Cortex of kidney (tissue), 1 donor: Measurements from ENCODE around the gene PKDCC.

Experiments
- DNase-seq: peaks from one replicate; lab custom pipeline; 2025; lab: John Stamatoyannopoulos, UW

Gene PKDCC

DNA sequence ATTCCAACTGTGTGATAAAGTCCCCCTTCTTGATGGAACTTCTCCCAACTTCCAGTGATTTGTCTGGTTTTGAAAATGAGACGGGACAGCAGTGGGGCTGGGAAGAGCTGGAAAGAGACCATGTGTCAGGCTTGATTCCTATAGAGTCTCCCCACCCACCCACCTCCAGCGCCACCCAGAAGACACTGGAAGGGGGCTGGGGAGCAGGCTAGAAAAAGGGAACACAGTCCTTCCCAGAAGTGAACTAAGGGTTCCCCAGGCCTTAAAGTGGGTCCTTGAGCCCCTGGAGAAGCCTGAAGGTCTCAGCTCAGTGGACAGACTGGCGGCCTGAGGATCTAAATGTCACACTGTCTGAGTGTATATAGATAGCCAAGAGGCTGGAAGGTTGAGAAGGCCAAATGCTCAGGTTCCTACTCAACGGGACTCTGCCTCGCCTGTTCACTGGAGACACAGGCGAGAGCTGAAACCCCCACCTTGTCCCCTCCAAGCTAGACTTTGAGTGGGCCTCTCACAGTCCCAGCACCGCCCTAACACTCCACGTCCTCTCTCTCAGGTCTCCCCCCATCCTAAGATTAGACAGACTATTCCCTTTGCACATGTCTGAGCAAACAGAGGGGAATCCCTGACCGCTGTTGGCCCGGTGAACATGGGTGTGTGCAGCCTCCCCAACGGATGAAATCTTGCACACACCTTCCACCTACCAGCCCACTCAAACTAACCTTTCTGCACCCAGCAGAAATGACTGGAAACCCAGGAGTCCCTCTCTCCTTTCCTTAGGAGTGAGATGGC lies 1.6 kb downstream of the PKDCC start:
- no peak for DNase-seq

DNA sequence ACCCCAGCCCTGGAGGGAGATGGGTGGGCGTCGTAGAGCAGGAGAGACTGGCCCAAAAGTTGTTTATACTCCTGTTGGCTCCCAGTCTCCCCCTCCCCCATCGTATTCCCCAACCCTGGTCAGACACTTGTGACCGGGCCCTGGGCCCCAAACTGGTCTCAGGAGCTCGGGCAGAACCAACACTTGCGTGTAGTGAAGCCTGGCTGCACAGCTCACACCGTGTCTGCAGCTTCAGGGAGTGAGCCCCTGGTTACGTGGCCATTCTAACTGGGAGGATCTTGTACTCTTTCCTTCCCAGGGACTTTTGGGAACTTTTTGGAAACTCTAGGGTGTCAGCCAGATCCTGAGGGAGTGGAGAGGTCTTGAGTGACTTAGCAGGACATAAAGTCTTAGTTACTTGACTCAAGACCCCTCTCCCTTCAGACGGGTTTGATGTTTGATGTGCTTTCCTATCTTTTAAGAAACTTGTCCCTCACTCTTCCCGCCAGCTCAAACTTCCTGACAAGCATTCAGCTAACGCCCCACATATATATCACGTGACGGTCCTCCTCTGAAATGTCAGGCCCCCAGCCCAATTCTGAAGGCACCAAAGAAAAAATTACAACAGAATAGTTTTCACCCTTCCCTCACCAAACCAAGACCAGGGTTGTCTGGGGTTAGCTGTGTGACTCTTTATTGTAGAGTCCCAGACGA lies 2.3 kb downstream of the PKDCC start:
- DNase-seq = no peak

- DNase-seq = no peak
Observed at GRCh38 chr2:42050703-42051542, 3.1 kb downstream of the PKDCC start.

GRCh38 chr2:42051543-42052235 lies 3.9 kb downstream of the PKDCC start:
- DNase-seq = no peak

GRCh38 chr2:42052702-42053481 lies 5.1 kb downstream of the PKDCC start:
- no peak for DNase-seq

DNA sequence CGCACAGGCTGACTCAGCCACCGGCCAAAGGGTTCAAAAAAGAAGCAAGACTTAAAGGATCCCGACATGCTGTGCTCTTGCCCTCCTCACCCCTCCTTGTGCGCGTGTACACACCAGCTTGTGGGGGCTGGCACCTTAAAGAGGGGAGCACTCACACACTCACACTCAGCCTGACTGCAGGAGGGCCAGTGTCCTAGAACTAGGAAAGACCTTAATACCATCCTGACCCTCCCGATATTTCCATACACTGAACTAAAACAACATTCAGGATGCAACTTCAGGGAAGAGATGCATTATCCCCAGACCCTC lies 5.6 kb downstream of the PKDCC start:
- no peak for DNase-seq

DNA sequence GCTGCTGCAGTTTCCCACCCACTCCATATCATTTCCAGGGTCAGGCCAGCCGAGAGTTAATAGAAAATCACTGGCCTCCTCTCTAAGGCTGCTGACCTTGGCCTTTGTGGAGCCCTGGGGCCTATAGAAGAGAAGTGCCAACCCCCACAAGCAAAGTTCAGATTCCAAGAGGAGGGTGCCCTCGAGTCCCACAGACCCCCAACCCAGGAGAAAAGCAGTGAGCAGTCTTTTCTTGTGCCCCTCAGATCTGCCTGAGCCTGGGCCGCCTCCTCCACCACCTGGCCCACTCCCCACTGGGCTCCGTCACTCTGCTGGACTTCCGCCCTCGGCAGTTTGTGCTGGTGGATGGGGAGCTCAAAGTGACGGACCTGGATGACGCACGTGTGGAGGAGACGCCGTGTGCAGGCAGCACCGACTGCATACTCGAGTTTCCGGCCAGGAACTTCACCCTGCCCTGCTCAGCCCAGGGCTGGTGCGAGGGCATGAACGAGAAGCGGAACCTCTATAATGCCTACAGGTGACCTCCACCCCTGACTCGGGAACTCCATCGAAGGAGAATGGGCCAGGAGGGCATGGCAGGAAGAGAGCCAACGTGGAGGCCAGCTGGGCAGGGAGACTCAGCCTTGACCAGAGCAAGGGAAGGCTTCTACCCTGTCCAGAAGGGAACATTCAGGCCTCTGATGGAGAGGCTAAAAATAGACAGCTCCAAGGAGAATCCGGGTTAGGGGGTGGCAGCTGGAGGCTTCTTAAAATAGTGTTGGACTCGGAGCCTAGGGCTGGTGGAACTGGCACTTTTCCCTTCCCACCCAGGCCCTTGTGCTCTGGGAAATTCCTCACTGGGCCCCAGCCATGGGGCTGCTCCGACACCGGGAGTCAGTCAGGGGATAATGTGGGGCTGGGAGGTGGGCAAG lies 6.2 kb downstream of the PKDCC start:
- DNase-seq = no peak

GRCh38 chr2:42054714-42055430 lies 7.1 kb downstream of the PKDCC start:
- DNase-seq = no peak

- no peak for DNase-seq
Observed at GRCh38 chr2:42055573-42056514, 8.0 kb downstream of the PKDCC start.

DNA sequence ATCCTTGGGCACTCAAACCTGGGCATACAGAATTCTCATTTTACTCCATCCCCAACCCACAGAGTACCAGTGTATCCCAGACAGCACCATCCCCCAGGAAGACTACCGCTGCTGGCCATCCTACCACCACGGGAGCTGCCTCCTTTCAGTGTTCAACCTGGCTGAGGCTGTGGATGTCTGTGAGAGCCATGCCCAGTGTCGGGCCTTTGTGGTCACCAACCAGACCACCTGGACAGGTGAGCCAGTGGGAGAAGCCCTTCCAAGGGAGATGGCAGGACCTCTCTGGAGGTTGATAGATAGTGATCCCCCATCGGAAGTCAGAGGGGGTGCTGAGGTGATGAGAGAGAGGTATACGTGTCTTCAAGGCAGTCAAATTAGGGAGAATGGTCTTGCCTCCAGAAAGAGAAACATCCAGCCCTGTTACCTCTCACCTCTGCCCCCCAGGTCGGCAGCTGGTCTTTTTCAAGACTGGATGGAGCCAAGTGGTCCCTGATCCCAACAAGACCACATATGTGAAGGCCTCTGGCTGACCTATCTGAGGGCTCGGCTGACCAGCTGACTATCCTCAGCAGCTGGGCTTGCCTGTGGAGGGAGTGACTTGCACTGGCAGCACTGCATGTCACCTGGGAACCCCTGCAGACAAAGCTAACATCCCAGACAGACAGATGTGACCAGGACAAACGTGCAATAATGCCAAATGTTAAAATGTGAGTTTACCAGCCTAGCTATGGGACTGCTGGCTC lies 9.5 kb downstream of the PKDCC start:
- no peak for DNase-seq

DNA sequence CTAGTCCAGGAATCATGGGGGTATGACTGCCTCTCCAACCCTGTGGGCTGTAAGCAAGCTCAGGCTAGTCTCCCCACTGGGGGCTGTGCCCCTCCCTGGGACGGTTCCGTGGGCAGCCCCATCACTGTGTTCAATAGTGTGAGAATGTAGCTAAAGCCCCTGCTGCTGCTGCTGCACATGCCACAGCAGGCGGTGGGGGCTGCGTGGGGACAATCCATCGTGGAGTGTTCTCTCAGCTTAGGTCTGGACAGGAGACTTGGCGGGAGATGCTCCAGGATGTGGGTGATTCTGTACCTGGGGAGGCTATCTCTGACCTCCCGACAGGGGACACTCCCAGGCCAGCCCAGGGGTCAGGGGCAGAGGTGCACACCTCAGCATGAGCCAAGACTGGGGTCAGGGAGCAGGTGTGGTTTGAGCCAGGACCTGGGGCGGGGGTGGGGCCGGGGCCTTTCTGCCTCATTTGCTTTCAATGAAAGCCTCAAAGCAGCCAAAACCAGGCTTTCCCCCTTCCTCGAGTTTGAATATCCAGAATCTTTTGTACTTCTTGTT lies 10.2 kb downstream of the PKDCC start:
- no peak for DNase-seq

- no peak for DNase-seq
Observed at GRCh38 chr2:42059261-42059898, 11.6 kb downstream of the PKDCC start.

DNA sequence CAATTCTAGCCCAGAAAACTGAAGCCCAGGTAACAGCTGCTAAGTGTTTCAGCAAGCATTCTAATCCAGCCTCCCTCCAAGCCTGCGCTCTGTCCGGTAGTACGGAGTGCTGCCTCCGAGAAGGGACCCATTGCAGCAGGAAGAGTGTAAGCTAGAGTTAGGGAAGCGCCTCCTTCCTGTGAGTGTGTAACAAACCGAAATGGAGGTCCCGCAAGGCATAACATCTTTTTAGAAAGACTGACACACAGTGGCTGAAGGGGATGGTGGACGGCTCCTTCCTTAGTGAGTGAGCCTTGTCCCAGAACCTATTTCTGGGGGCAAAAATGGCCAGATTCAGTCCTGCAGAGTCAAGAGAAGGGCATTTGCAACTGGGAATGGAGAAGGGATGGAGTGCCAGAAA lies 12.2 kb downstream of the PKDCC start:
- no peak for DNase-seq

DNA sequence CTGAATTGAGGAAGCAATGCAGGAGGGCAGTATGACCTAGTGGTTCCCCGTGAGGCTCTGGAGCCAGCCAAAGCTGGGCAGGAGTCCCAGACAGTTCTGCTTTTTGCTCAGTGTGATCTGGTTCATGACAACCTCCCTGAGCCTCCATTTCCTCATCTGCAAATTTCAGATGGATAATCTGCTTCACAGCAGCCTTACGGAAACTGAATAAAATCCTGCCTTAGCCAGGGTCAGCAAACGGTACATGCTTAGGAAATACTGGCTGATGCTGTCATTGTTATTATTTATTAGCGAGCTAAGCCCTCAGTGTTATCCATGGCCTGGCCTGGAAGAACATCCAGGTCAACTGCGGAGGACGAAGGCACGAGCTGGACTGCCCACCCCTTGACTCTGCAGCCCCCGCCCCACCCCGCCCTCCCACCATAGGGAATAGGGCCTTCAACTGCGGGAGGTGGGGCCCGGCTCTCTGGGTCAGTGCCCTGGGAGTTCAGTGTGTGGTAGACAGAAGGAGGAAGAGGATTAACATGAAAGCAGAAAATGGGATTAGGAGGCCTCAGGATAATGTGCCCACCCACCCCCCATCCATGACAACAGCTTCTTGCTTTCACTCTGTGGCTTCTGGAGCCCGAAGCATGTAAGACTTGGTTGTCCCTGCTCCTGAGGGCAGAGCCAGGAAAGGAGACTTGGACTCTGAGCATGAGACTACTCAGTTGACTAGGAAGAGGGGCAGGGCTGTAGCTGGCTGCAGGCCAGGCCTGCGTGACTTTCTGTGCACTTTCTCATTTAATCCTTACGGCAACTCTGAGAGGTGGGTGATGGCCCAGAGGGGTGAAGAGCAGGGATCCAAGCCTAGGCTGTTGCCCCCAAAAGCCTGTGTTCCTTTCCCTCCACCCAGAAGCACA lies 13.1 kb downstream of the PKDCC start:
- no peak for DNase-seq

DNA sequence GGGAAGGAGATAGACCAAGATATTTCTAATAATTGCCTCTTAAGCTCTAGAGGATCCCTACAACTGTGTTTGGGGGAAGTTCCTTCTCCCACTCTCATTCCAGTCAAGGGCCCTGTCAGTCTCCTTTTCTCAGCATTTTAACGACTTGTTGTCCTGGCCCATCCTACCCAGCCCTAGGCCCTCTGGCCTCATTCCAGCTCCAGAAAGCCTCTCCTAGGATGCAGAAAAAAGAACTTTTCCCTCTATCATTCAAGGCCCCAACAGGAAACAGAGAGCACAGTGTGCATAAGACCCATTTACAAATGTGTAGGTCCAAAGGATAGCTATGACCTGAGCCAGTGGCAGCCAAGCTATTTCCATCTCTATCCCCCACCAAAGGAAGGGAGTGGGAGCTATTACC lies 14.0 kb downstream of the PKDCC start:
- no peak for DNase-seq
